ENCODE measurements around the gene AKAP1. TPM values are rescaled to one million over a fixed set of nuclear protein-coding genes. Genes with fewer than 3 reads are reported as not detected.
A peak's percentile ranks its signal among the peaks of the same experiment; 100 is the strongest.

Gene AKAP1
- polyA plus RNA-seq, 1 experiment: 6.5 TPM

DNA sequence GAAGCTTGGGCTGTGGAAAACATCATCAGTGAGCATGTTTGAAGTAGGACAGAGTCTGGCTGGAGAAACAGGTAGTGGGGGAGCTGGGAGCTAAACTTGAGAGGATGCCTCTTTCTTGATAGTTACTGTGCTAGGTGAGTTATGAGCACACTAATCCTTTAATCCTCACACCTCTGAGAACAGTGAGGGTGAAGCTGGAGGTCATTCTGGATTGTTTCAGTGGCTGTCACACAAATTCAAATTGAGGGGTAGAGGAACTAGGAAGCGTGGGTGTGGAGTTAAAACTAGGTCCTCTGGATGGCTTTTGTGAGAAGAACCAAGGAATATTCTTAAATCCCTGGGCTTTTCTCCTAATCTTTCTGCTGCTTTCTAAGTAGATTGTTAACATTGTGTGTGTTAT lies 3.3 kb downstream of the AKAP1 start:
- Histone ChIP-seq H3K27me3 (ENCODE audit: control insufficient read depth, insufficient read depth, low read length) (no peaks in the 10 kb centered on the region), H3K9me3 (ENCODE audit: control insufficient read depth, insufficient read depth, low read length) (no peaks in the 10 kb centered on the region; the same call in 1 of the 2 replicates), H3K4me3 (ENCODE audit: low read depth, low read length) (no peak overlapping the region), H3K27ac (ENCODE audit: low read depth, low read length) (no peak overlapping the region)
- TF ChIP-seq, protein P1, sequence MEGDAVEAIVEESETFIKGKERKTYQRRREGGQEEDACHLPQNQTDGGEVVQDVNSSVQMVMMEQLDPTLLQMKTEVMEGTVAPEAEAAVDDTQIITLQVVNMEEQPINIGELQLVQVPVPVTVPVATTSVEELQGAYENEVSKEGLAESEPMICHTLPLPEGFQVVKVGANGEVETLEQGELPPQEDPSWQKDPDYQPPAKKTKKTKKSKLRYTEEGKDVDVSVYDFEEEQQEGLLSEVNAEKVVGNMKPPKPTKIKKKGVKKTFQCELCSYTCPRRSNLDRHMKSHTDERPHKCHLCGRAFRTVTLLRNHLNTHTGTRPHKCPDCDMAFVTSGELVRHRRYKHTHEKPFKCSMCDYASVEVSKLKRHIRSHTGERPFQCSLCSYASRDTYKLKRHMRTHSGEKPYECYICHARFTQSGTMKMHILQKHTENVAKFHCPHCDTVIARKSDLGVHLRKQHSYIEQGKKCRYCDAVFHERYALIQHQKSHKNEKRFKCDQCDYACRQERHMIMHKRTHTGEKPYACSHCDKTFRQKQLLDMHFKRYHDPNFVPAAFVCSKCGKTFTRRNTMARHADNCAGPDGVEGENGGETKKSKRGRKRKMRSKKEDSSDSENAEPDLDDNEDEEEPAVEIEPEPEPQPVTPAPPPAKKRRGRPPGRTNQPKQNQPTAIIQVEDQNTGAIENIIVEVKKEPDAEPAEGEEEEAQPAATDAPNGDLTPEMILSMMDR (IDR thresholded peaks at IDR 0.05; ENCODE audit: low read depth, low read length): no peak
- POLR2A ChIA-PET: no interaction called here
- DNase-seq (ENCODE audit: low read depth, low spot score): no peak
- CTCF ChIA-PET: no interaction called here

DNA sequence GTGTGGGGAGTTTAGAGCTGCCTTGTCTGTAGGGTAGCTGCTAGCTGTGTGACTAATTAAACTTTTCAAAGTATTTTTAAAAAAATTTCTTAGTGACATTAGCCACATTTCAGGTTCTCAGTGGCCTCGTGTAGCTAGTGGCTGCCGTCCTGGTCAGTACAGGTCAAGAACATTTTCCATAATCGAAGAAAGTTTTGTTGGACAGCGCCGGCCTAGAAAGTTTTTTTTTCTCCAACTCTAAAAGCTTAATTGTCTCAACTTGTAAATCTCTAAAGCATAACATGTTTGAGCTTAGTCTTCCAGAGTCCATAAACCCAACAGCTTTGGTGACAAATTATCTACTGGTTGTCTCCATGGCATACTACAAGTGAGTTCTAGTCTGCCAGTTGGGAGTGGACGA lies 4.3 kb downstream of the AKAP1 start:
- TF ChIP-seq, protein P1 (IDR thresholded peaks at IDR 0.05; ENCODE audit: low read depth, low read length): no peak
- Histone ChIP-seq H3K27me3 (ENCODE audit: control insufficient read depth, insufficient read depth, low read length) (no peaks in the 10 kb centered on the region), H3K9me3 (ENCODE audit: control insufficient read depth, insufficient read depth, low read length) (no peaks in the 10 kb centered on the region; the same call in 1 of the 2 replicates), H3K4me3 (ENCODE audit: low read depth, low read length) (no peak overlapping the region), H3K27ac (ENCODE audit: low read depth, low read length) (no peak overlapping the region)
- CTCF ChIA-PET: interaction anchor here (1.2 kb wide), 1 partner anchor 744 kb away, joined by 5 read pairs; no protein-coding TSS in a partner anchor
- POLR2A ChIA-PET: no interaction called here
- DNase-seq (ENCODE audit: low read depth, low spot score): no peak

DNA sequence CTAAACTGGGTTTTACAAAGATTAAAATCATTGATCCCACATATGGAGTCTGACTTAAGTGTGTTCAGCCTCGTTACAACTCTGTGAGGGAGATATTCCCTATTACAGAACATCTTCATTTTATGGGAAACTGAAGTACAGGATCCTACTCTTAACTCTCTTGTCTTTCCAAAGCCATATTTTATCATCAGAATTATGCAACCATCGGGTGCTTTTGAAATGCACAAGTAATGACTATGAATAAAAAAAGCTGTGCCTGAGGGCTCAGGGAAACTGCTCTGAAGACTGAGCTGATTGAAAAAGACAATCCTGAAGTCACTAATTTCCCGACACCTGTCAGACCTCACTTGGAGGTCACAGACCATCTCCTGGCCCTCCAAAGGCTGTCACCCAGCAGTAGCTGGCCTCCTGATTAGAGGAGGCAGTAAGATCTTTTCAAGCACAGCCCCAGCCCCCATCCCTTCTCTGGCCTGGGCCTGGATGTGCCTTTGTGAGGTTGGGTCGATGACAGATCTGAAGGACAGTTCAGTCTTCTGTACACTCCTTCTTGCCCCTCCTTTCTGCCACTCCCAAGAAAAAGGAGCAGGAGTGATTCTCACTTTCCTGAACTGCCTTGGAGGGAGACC lies 5.6 kb downstream of the AKAP1 start:
- DNase-seq (ENCODE audit: low read depth, low spot score): no peak
- TF ChIP-seq, protein P1 (IDR thresholded peaks at IDR 0.05; ENCODE audit: low read depth, low read length): no peak

DNA sequence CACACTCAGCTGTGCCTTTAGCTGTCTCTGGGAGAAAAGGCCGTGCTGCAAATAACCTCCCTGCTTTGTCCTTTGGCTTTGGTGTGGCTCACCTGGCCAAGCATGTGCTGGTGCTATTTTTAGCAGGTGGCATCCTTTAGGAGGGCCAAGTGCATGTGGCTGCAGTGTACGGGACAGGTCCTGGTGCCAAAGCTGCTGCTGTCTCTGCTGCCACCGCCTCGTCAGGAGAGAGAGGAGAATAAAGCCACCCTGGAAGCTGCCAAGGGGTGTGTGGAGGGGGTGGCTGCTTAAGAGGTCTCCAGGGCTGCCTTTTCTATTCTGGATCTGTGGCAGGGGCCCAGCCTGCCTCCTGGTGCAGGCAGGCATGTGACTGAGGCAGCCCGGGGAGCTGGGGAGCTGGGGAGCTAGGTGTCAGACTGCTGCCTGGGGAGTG lies 6.2 kb downstream of the AKAP1 start:
- no peak overlapping the region for H3K4me3 ChIP-seq (ENCODE audit: low read depth, low read length)
- H3K9me3 ChIP-seq (ENCODE audit: control insufficient read depth, insufficient read depth, low read length): no peaks in the 10 kb centered on the region
- TF ChIP-seq, protein P1 (IDR thresholded peaks at IDR 0.05; ENCODE audit: low read depth, low read length): no peak
- no peaks in the 10 kb centered on the region for H3K27me3 ChIP-seq (ENCODE audit: control insufficient read depth, insufficient read depth, low read length)
- ChIA-PET POLR2A (no interaction called here), CTCF (interaction anchor here (2.3 kb wide), 1 partner anchor 16 kb away, joined by 5 read pairs; no protein-coding TSS in a partner anchor)
- H3K27ac ChIP-seq (ENCODE audit: low read depth, low read length): no peak overlapping the region
- no peak for DNase-seq (ENCODE audit: low read depth, low spot score)

More for the DNA sequence above, 5.6 kb downstream of the AKAP1 start:
- Histone ChIP-seq H3K4me3 (ENCODE audit: low read depth, low read length) (no peak overlapping the region), H3K27me3 (ENCODE audit: control insufficient read depth, insufficient read depth, low read length) (no peaks in the 10 kb centered on the region), H3K9me3 (ENCODE audit: control insufficient read depth, insufficient read depth, low read length) (no peaks in the 10 kb centered on the region; the same call in 1 of the 2 replicates), H3K27ac (ENCODE audit: low read depth, low read length) (peak overlapping the region; percentile 39)
- POLR2A ChIA-PET: no interaction called here
- CTCF ChIA-PET: interaction anchor here (2.3 kb wide), 1 partner anchor 16 kb away, joined by 5 read pairs; no protein-coding TSS in a partner anchor

DNA sequence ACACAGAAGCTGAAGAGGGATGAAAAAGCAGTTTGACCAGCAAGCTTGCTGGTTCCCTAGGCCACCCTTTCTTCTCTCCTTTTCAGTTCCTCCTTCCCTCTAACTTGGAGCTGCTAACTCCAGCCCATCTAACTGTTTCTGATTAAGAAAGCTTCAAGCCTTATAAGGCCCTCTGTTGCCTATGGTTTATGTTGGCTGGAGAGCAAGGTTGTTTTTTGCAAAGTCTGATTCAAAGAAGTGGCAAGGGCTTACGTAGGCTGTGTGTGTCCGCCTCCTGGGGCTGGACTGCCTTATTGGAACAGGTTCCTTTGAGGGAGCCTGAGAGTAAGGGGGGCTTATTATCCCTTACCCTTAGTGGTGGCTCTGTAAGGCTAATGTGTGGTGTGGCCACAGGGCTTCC lies 7.1 kb downstream of the AKAP1 start:
- H3K27me3 ChIP-seq (ENCODE audit: control insufficient read depth, insufficient read depth, low read length): no peaks in the 10 kb centered on the region
- no peak overlapping the region for H3K4me3 ChIP-seq (ENCODE audit: low read depth, low read length)
- TF ChIP-seq, protein P1 (IDR thresholded peaks at IDR 0.05; ENCODE audit: low read depth, low read length): no peak
- H3K27ac ChIP-seq (ENCODE audit: low read depth, low read length): peak overlapping the region; percentile 39
- CTCF ChIA-PET: interaction anchor here (2.3 kb wide), 1 partner anchor 15 kb away, joined by 5 read pairs; no protein-coding TSS in a partner anchor
- H3K9me3 ChIP-seq (ENCODE audit: control insufficient read depth, insufficient read depth, low read length): no peaks in the 10 kb centered on the region
- POLR2A ChIA-PET: no interaction called here
- DNase-seq (ENCODE audit: low read depth, low spot score): peak; percentile 39
